Muscle of leg (tissue), 11 donors: ENCODE results near the gene GDF10. TPM values are rescaled to one million over a fixed set of nuclear protein-coding genes. Genes with fewer than 3 reads are reported as not detected.

Experiments
- DNase-seq: peaks from one replicate; pipeline ENCODE4 v3.0.0; 2013
- H3K27ac ChIP-seq: one replicate; pipeline ENCODE4 v1.5.1; 2013; ENCODE audit warnings: mild to moderate bottlenecking, low read length, control low read depth
- H3K27me3 ChIP-seq: one replicate; pipeline ENCODE4 v1.6.1; 2013; ENCODE audit warnings: low read length; ENCODE audit not compliant: control insufficient read depth, insufficient read depth
- H3K36me3 ChIP-seq: one replicate; pipeline ENCODE4 v1.6.1; 2013; ENCODE audit warnings: low read length; ENCODE audit not compliant: control insufficient read depth, insufficient read depth
- H3K4me1 ChIP-seq: one replicate; pipeline ENCODE4 v1.6.1; 2013; ENCODE audit warnings: low read length; ENCODE audit not compliant: control insufficient read depth, insufficient read depth
- H3K4me3 ChIP-seq: one replicate; pipeline ENCODE4 v1.5.1; 2013; ENCODE audit warnings: low read length, control low read depth
- H3K9me3 ChIP-seq: replicated peaks from 2 replicates; pipeline ENCODE4 v1.6.1; 2013; ENCODE audit warnings: low read depth, low read length; ENCODE audit not compliant: control insufficient read depth
- WGBS: methylation state at CpG from one replicate; pipeline ENCODE4 v1.1.5; 2013; ENCODE audit warnings: missing lambda C conversion rate; ENCODE audit not compliant: insufficient coverage; 5-methylcytosine and 5-hydroxymethylcytosine counted together
- polyA plus RNA-seq, 8 donors: library from polyadenylated mRNA; unstranded; fragments of 120-200 nt; gene quantifications; one replicate each; pipeline versions ENCODE4 v1.2.1 to v1.2.3, GENCODE V29; 2013; ENCODE audit warnings: inconsistent platforms in 1 of 8, low replicate concordance in 1 of 8; ENCODE audit not compliant: insufficient read length in 8 of 8, insufficient read depth in 1 of 8
- total RNA-seq: library from RNA; stranded (reverse); fragments of 120-200 nt; gene quantifications from one replicate; pipeline ENCODE4 v1.2.4, GENCODE V29; 2013

GDF10 gene
- total and polyA plus RNA-seq, 9 donors, result 0.08 to 6.1 (median 0.98) TPM

GRCh38 chr10:47322300-47323061, 22.5 kb downstream of the GDF10 start, which contains the start of gene GDF2:
TSS of gene GDF2 (plus strand) at chr10:47322454. CDS start at chr10:47322669, 215 bp downstream.
- Histone ChIP-seq H3K4me3 (no peak within 1 kb of the TSS), H3K36me3 (no peaks in the 10 kb centered on the region), H3K4me1 (peaks cover 3% of the 10 kb centered on the region), H3K27ac (no peak within 1 kb of the TSS), H3K9me3 (no peaks in the 10 kb centered on the region), H3K27me3 (no peaks in the 10 kb centered on the region)
- DNase-seq, result no peak
- 78% methylated on average over 25 of the region's 35 CpGs for WGBS

GRCh38 chr10:47323087-47323486, 23.1 kb downstream of the GDF10 start:
- Histone ChIP-seq H3K4me3 (no peak overlapping the region), H3K36me3 (no peaks in the 10 kb centered on the region), H3K9me3 (no peaks in the 10 kb centered on the region), H3K27me3 (no peaks in the 10 kb centered on the region), H3K4me1 (peaks cover 3% of the 10 kb centered on the region), H3K27ac (no peak overlapping the region)
- no peak for DNase-seq
- WGBS, result no CpG with 5 or more reads among the region's 1 CpG

GRCh38 chr10:47323636-47324296, 23.8 kb downstream of the GDF10 start:
- Histone ChIP-seq H3K4me1 (peaks cover 3% of the 10 kb centered on the region), H3K4me3 (no peak overlapping the region), H3K27me3 (no peaks in the 10 kb centered on the region), H3K27ac (no peak overlapping the region), H3K9me3 (no peaks in the 10 kb centered on the region), H3K36me3 (no peaks in the 10 kb centered on the region)
- WGBS, result 57% methylated on average over 1 of the region's 5 CpGs
- DNase-seq, result no peak

GRCh38 chr10:47325303-47326291, 25.6 kb downstream of the GDF10 start:
- H3K27me3 ChIP-seq, result no peaks in the 10 kb centered on the region
- no peak overlapping the region for H3K27ac ChIP-seq
- DNase-seq, result no peak
- no peak overlapping the region for H3K4me3 ChIP-seq
- H3K4me1 ChIP-seq, result peaks cover 3% of the 10 kb centered on the region
- H3K36me3 ChIP-seq, result no peaks in the 10 kb centered on the region
- 94% methylated on average over 23 of the region's 30 CpGs for WGBS
- H3K9me3 ChIP-seq, result no peaks in the 10 kb centered on the region

GRCh38 chr10:47326306-47326926, 26.4 kb downstream of the GDF10 start:
- Histone ChIP-seq H3K9me3 (no peaks in the 10 kb centered on the region), H3K36me3 (no peaks in the 10 kb centered on the region), H3K27me3 (no peaks in the 10 kb centered on the region), H3K4me1 (peaks cover 3% of the 10 kb centered on the region), H3K27ac (no peak overlapping the region), H3K4me3 (no peak overlapping the region)
- DNase-seq, result no peak
- 54% methylated on average over 4 of the region's 5 CpGs for WGBS

- DNase-seq, result no peak
- Histone ChIP-seq H3K9me3 (no peaks in the 10 kb centered on the region), H3K4me3 (no peak overlapping the region), H3K27ac (no peak overlapping the region), H3K36me3 (no peaks in the 10 kb centered on the region), H3K4me1 (peaks cover 3% of the 10 kb centered on the region), H3K27me3 (no peaks in the 10 kb centered on the region)
- 76% methylated on average over 7 of the region's 11 CpGs for WGBS
Measured at GRCh38 chr10:47326927-47327330, 26.9 kb downstream of the GDF10 start.

GRCh38 chr10:47329855-47330254, 29.9 kb downstream of the GDF10 start:
- H3K27ac ChIP-seq, result no peak overlapping the region
- 88% methylated on average over 3 of the region's 4 CpGs for WGBS
- no peak overlapping the region for H3K4me3 ChIP-seq
- no peaks in the 10 kb centered on the region for H3K9me3 ChIP-seq
- H3K4me1 ChIP-seq, result peaks cover 3% of the 10 kb centered on the region
- no peaks in the 10 kb centered on the region for H3K36me3 ChIP-seq
- H3K27me3 ChIP-seq, result peaks cover 5% of the 10 kb centered on the region
- DNase-seq, result no peak

GRCh38 chr10:47330366-47330765, 30.4 kb downstream of the GDF10 start:
- 92% methylated on average over 2 of the region's 3 CpGs for WGBS
- DNase-seq, result no peak

GRCh38 chr10:47330804-47331203, 30.8 kb downstream of the GDF10 start:
- Histone ChIP-seq H3K27me3 (peaks cover 9% of the 10 kb centered on the region), H3K9me3 (no peaks in the 10 kb centered on the region), H3K4me1 (peaks cover 3% of the 10 kb centered on the region), H3K36me3 (no peaks in the 10 kb centered on the region), H3K4me3 (no peak overlapping the region), H3K27ac (no peak overlapping the region)
- DNase-seq, result no peak
- WGBS, result 80% methylated on average over 3 of the region's 3 CpGs

More at GRCh38 chr10:47330366-47330765, 30.4 kb downstream of the GDF10 start:
- Histone ChIP-seq H3K4me1 (peaks cover 3% of the 10 kb centered on the region), H3K27ac (no peak overlapping the region), H3K27me3 (peaks cover 5% of the 10 kb centered on the region), H3K4me3 (no peak overlapping the region), H3K9me3 (no peaks in the 10 kb centered on the region), H3K36me3 (no peaks in the 10 kb centered on the region)
